Measurements from ENCODE around the gene IGDCC3. TPM values are rescaled to one million over a fixed set of nuclear protein-coding genes. Genes with fewer than 3 reads are reported as not detected.

IGDCC3 gene
- total and polyA plus RNA-seq, 10 donors = 0.03 to 0.34 (median 0.03) TPM; not detected in 7

DNA sequence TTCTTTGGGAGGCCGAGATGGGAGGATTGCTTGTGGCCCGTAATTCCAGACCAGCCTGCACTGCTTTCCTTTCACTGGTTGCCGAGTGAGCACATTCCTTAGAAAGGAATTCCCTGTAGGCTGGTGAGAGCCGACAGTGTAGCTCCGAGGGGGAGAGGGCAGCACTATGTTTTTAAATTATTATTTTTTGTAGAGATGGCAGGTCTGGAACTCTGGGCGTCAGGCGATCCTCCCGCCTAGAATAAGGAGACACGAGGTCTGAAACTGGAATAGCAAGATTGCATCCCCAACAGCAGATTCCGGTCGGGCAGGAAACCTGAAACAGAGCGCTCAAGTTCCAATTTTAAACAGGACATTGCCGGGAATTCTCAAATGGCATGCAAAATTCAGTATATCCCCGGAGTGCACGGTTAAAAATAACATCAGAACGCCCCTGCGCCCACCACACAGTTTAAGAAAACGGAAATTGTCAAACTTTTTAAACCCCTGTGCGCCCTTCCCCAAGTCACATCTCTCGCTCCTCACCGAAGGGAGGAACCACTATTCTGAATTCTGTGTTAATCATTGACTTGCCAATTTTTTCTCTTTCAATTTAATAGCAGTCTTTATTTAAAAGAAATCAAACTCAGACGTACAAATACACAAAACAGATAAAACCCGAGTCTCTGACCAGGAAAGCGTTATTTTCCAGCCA is 74.0 kb downstream of the IGDCC3 start:
- TF ChIP-seq POLR2AphosphoS5 (IDR thresholded peaks at IDR 0.05) (no peak), POLR2A (IDR thresholded peaks at IDR 0.05) (no peak)
- TF ChIP-seq, protein P1, sequence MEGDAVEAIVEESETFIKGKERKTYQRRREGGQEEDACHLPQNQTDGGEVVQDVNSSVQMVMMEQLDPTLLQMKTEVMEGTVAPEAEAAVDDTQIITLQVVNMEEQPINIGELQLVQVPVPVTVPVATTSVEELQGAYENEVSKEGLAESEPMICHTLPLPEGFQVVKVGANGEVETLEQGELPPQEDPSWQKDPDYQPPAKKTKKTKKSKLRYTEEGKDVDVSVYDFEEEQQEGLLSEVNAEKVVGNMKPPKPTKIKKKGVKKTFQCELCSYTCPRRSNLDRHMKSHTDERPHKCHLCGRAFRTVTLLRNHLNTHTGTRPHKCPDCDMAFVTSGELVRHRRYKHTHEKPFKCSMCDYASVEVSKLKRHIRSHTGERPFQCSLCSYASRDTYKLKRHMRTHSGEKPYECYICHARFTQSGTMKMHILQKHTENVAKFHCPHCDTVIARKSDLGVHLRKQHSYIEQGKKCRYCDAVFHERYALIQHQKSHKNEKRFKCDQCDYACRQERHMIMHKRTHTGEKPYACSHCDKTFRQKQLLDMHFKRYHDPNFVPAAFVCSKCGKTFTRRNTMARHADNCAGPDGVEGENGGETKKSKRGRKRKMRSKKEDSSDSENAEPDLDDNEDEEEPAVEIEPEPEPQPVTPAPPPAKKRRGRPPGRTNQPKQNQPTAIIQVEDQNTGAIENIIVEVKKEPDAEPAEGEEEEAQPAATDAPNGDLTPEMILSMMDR (IDR thresholded peaks at IDR 0.05 in 8 of 11, conservative IDR thresholded peaks at IDR 0.05 in 3 of 11) = no peak
- whole genome bisulfite sequencing, 5 donors = 2 to 5% (median 2%) methylated on average over 24 of the region's 24 CpGs
- peak; percentile 71 for DNase-seq
- intact Hi-C loops (cut with DNase I; ENCODE audit: low total_unique reads) = no loop called here
- H3K4me3 ChIP-seq = peak overlapping the region; percentile 37 to 80 (median 48)
- peaks cover 4 to 50% (median 20%) of the 10 kb centered on the region in 6 donors for H3K4me1 ChIP-seq
- no peaks in the 10 kb centered on the region for H3K9me3 ChIP-seq
- H3K27ac ChIP-seq = peak overlapping the region; percentile 79 to 94 (median 90)
- H3K36me3 ChIP-seq = no peaks in the 10 kb centered on the region
- no peaks in the 10 kb centered on the region for H3K27me3 ChIP-seq (replicated peaks in 1 of 7)

DNA sequence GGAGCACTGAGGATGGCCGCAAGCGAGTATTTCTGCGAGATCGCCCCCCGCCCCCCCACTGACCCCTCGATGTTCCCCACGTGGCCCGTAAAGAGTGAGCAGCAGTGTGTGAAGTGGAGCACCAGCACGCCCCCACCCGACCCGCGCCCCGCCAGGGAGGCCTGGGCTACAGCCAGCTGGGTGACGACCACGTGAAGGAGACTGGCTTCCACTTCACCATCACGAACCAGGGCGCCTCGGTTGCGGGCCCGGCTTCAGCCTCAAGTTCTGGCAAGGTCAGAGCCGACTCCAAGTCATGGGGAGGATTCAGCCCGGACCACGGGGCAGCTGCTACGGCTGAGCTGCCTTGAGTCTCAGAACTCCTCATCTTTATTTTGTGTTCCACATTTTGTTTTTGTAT is 75.7 kb downstream of the IGDCC3 start:
- peak; percentile 82 for DNase-seq
- Histone ChIP-seq H3K4me3 (no peak overlapping the region), H3K36me3 (no peaks in the 10 kb centered on the region), H3K4me1 (peaks cover 11 to 67% (median 30%) of the 10 kb centered on the region in 6 donors), H3K9me3 (no peaks in the 10 kb centered on the region), H3K27ac (no peak overlapping the region), H3K27me3 (replicated peaks in 1 of 7) (no peaks in the 10 kb centered on the region)
- intact Hi-C loops (cut with DNase I; ENCODE audit: low total_unique reads) = no loop called here
- TF ChIP-seq, protein P1 (IDR thresholded peaks at IDR 0.05 in 8 of 11, conservative IDR thresholded peaks at IDR 0.05 in 3 of 11) = no peak
- TF ChIP-seq POLR2A (IDR thresholded peaks at IDR 0.05) = no peak
- no peak for TF ChIP-seq POLR2AphosphoS5 (IDR thresholded peaks at IDR 0.05)
- 85 to 98% (median 88%) methylated on average over 6 to 24 of the region's 24 CpGs for WGBS, 5 donors

DNA sequence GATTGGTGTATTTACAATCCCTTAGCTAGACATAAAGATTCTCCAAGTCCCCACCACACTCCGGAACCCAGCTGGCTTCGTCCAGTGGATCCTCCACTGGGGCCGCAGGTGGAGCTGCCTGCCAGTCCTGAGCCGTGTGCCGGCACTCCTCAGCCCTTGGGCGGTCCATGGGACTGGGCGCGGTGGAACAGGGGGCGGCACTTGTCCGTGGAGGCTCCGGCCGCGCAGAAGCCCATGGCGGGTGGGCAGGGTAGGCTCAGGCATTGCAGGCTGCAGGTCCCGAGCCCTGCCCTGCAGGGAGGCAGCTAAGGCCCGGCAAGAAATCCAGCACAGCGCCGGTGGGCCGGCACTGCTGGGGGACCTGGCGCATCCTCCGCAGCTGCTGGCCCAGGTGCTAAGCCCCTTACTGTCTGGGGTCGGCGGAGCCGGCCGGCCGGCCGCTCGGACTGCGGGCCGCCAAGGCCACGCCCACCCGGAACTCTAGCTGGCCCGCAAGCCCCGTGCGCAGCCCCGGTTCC is 76.8 kb downstream of the IGDCC3 start:
- Histone ChIP-seq H3K36me3 (no peaks in the 10 kb centered on the region), H3K9me3 (no peaks in the 10 kb centered on the region), H3K4me3 (no peak overlapping the region), H3K27me3 (replicated peaks in 1 of 7) (no peaks in the 10 kb centered on the region), H3K4me1 (peaks cover 15 to 73% (median 41%) of the 10 kb centered on the region in 6 donors), H3K27ac (no peak overlapping the region)
- TF ChIP-seq POLR2AphosphoS5 (IDR thresholded peaks at IDR 0.05) (no peak), POLR2A (IDR thresholded peaks at IDR 0.05) (no peak)
- TF ChIP-seq, protein P1 (IDR thresholded peaks at IDR 0.05 in 8 of 11, conservative IDR thresholded peaks at IDR 0.05 in 3 of 11) = no peak
- WGBS, 5 donors = 92 to 100% (median 94%) methylated on average over 10 to 36 of the region's 36 CpGs
- intact Hi-C loops (cut with DNase I; ENCODE audit: low total_unique reads) = no loop called here
- DNase-seq = peak; percentile 84

DNA sequence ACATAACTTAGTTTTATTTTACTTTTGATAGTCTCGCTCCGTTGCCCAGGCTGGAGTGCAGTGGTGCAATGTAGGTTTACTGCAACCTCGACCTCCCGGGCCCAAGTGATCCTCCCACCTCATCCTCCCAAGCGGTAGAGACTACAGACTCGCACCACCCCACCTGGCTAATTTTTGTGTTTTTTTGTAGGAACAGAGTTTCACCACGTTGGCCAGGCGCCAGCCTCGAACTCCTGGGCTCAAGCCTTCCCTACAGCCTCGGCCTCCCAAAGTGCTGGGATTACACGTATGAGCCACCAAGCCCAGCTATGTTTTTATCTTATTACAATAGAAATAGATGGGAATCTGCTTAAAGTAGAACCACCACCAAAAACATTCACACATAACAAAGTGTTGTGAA is 79.1 kb downstream of the IGDCC3 start:
- no peaks in the 10 kb centered on the region for H3K36me3 ChIP-seq
- 84 to 92% (median 88%) methylated on average over 11 of the region's 11 CpGs for WGBS, 5 donors
- TF ChIP-seq POLR2AphosphoS5 (IDR thresholded peaks at IDR 0.05) (no peak), POLR2A (IDR thresholded peaks at IDR 0.05) (no peak)
- TF ChIP-seq, protein P1 (IDR thresholded peaks at IDR 0.05 in 8 of 11, conservative IDR thresholded peaks at IDR 0.05 in 3 of 11) = no peak
- H3K27ac ChIP-seq = peak overlapping the region in 1 of 8 donors; percentile 33
- intact Hi-C loops (cut with DNase I; ENCODE audit: low total_unique reads) = loop anchor here (5.0 kb wide), 1 partner anchor 266 kb away; no protein-coding TSS in a partner anchor
- no peak for DNase-seq
- H3K4me1 ChIP-seq = peaks cover 15 to 67% (median 35%) of the 10 kb centered on the region in 6 donors
- H3K27me3 ChIP-seq (replicated peaks in 1 of 7) = no peaks in the 10 kb centered on the region
- peak overlapping the region in 1 of 8 donors; percentile 60 for H3K4me3 ChIP-seq
- H3K9me3 ChIP-seq = no peaks in the 10 kb centered on the region
